Glutamatergic neuron (in vitro differentiated cells): ENCODE results near the gene H2BK1. TPM values are rescaled to one million over a fixed set of nuclear protein-coding genes. Genes with fewer than 3 reads are reported as not detected.

Experiments used
- DNase-seq: peaks from one replicate; pipeline ENCODE4 v3.0.0; 2022
- H3K27ac Mint-ChIP-seq: one replicate; pipeline ENCODE4 v1.8.0; 2020; ENCODE audit warnings: mild to moderate bottlenecking, mixed read lengths, inconsistent platforms; ENCODE audit not compliant: unreplicated experiment
- H3K27me3 Mint-ChIP-seq: one replicate; pipeline ENCODE4 v1.8.0; 2020; ENCODE audit warnings: mild to moderate bottlenecking, moderate library complexity, mixed read lengths, inconsistent platforms; ENCODE audit not compliant: unreplicated experiment
- H3K36me3 Mint-ChIP-seq: one replicate; pipeline ENCODE4 v1.8.0; 2020; ENCODE audit warnings: mild to moderate bottlenecking, mixed read lengths, inconsistent platforms; ENCODE audit not compliant: unreplicated experiment
- H3K4me1 Mint-ChIP-seq: one replicate; pipeline ENCODE4 v1.8.0; 2020; ENCODE audit warnings: mild to moderate bottlenecking, low read depth, mixed read lengths, inconsistent platforms; ENCODE audit not compliant: unreplicated experiment
- H3K4me3 Mint-ChIP-seq: one replicate; pipeline ENCODE4 v1.8.0; 2020; ENCODE audit warnings: mild to moderate bottlenecking, mixed read lengths, inconsistent platforms; ENCODE audit not compliant: unreplicated experiment
- H3K9me3 Mint-ChIP-seq: one replicate; pipeline ENCODE4 v1.8.0; 2020; ENCODE audit warnings: mild to moderate bottlenecking, moderate library complexity, mixed read lengths, inconsistent platforms; ENCODE audit not compliant: unreplicated experiment
- total RNA-seq: library from RNA; stranded (reverse); fragmentation: NEBNext Ultra II Directional; extraction: Animal tissue kit (Norgen Biotek cat#: 25700); gene quantifications from one replicate; pipeline ENCODE4 v1.2.1, GENCODE V29; 2021; ENCODE audit not compliant: unreplicated experiment
- TF ChIP-seq, protein P1 (sequence below): fragments of 200-600 bp; sonication (generic); IDR thresholded peaks from one replicate; pipeline ENCODE4 v1.5.0; 2021; ENCODE audit not compliant: partially characterized antibody, unreplicated experiment

The H2BK1 gene
- total RNA-seq, 1 donor from 2014 or later = not detected

DNA sequence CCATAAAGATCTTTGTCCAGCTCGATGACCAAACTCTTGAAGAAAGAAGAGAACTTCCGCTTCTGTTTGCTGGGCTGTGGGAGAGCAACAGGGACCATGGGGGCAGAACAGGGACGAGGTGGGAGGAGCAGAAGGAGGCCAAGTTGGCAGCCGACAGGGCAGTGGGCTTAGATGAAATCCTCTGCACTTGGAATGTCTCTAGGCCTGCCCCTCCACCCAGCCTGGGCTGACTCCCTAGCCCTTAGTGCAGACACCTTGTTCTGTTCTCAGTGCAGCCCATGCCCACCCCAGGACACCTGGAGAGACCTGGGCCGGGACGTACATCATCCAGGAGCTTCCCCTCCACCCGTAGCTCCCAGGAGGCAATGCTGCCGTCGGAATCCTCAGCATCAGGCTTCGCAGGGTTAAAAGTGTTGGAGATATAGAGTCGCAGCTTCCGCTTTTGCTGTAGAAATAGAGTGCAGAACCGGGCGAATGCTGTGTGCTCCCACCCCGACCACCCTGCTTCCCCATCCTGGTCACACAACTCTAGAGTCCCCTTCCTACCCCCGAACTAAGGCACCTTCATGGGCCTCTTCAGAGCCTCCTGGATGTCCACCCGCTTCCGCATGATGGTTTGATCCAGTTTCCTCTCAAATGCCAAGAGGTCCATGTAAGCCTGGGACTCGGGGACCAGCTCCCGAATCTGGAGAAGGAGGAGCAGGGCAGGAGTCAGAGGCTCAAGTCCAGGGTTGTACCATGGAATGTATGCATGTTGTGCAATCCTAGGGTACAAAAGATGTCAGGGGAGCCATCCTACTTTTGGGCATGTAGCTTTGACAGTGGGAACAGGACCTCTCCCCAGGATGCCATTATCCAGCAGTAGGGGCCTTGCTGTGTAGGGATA, 32.1 kb upstream of the H2BK1 start:
- H3K4me3 Mint-ChIP-seq = no peak overlapping the region
- TF ChIP-seq, protein P1, sequence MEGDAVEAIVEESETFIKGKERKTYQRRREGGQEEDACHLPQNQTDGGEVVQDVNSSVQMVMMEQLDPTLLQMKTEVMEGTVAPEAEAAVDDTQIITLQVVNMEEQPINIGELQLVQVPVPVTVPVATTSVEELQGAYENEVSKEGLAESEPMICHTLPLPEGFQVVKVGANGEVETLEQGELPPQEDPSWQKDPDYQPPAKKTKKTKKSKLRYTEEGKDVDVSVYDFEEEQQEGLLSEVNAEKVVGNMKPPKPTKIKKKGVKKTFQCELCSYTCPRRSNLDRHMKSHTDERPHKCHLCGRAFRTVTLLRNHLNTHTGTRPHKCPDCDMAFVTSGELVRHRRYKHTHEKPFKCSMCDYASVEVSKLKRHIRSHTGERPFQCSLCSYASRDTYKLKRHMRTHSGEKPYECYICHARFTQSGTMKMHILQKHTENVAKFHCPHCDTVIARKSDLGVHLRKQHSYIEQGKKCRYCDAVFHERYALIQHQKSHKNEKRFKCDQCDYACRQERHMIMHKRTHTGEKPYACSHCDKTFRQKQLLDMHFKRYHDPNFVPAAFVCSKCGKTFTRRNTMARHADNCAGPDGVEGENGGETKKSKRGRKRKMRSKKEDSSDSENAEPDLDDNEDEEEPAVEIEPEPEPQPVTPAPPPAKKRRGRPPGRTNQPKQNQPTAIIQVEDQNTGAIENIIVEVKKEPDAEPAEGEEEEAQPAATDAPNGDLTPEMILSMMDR = no peak
- H3K27ac Mint-ChIP-seq = no peak overlapping the region
- no peak for DNase-seq
- peaks cover 1% of the 10 kb centered on the region for H3K9me3 Mint-ChIP-seq
- H3K4me1 Mint-ChIP-seq = peaks cover 14% of the 10 kb centered on the region
- H3K36me3 Mint-ChIP-seq = no peaks in the 10 kb centered on the region
- peaks cover 13% of the 10 kb centered on the region for H3K27me3 Mint-ChIP-seq

DNA sequence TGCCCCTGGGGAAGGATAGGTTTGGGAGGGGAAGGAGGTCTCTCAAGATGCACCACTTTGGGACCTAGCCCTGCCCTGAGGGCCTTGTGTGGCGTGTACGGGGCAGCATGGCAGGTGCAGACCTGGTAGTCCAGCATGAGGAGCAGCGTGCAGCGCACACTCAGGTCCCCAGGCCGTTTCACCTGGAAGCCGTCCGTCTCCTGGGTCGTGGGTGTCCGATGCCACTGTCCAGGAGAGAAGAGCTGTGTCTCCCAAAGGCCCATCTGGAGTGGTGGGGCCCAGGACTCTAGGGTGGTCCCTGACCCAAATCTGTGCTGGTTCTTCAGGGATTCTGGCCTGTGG, 31.4 kb upstream of the H2BK1 start:
- DNase-seq = no peak
- no peaks in the 10 kb centered on the region for H3K36me3 Mint-ChIP-seq

DNA sequence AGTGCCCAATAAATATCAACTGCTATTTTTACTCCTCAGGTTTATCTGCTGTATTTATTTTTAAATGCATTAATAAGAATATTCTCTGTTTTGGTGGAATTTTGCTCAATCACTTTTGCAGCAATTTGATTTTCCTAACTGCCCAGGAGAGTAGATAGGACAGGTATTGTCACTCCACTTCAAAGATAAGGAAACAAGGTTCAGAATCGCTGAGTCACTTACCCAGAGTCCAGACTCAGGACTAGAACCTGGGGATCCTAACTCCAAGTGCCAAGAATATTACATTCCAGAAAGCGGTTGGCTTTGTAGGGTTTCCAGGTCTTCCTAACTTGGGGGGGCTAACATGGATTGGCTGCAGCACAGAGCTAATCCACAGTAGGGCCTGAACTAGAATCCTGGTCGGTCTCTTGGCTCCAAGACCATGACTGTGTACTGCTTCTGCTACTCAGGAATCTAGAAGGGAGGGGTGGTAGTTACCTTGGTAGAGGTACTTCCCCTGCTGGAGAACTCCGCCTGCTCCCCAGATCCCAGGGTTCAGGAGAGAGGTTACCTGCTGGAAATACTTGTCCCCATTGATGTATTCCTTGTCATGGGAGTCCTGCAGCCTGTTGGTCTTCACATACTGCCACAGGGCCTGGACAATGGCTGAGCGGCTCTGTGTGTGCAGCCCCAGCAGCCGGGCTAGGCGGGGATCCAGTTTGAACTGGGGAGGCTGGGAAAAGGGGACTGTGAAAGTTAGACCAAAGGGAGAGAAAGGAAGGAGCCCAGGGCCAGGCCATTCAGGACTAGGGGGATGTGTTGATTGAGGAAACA, 30.9 kb upstream of the H2BK1 start:
- H3K27me3 Mint-ChIP-seq = peaks cover 7% of the 10 kb centered on the region
- TF ChIP-seq, protein P1 = no peak
- H3K9me3 Mint-ChIP-seq = peaks cover 4% of the 10 kb centered on the region
- peaks cover 14% of the 10 kb centered on the region for H3K4me1 Mint-ChIP-seq
- no peak overlapping the region for H3K27ac Mint-ChIP-seq
- no peak for DNase-seq
- H3K4me3 Mint-ChIP-seq = no peak overlapping the region
- no peaks in the 10 kb centered on the region for H3K36me3 Mint-ChIP-seq

More for the DNA sequence above, 31.4 kb upstream of the H2BK1 start:
- Mint-ChIP-seq H3K4me3 (no peak overlapping the region), H3K27me3 (peaks cover 10% of the 10 kb centered on the region), H3K9me3 (peaks cover 4% of the 10 kb centered on the region), H3K27ac (no peak overlapping the region), H3K4me1 (peaks cover 14% of the 10 kb centered on the region)
- TF ChIP-seq, protein P1 = no peak

DNA sequence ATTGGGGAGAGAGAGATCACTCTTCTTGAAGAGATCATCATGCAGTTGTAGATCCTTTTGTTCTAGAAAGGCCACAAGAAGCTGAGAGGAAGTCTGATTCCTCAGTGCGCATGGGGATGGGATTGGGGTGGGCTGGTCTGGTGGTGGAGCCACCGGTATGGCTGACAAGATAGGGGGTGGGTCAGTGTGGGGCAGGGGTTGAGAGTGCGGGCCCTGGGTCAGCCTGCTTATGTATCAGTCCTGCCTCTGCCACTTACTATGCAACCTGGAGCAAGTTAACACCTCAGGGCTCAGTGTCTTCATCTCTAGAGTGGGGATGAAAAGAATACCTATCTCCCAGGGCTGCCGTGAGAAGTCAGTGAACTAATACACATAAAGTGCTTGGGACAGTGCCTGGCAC, 30.2 kb upstream of the H2BK1 start:
- TF ChIP-seq, protein P1 = no peak
- H3K9me3 Mint-ChIP-seq = peaks cover 4% of the 10 kb centered on the region
- H3K4me3 Mint-ChIP-seq = no peak overlapping the region
- H3K36me3 Mint-ChIP-seq = no peaks in the 10 kb centered on the region
- H3K27ac Mint-ChIP-seq = no peak overlapping the region
- peaks cover 7% of the 10 kb centered on the region for H3K27me3 Mint-ChIP-seq
- peaks cover 14% of the 10 kb centered on the region for H3K4me1 Mint-ChIP-seq
- no peak for DNase-seq
